DLD1 (cell line): ENCODE measurements around the gene IQGAP2.
"Not testable (repeated sequence)": the region's sequence is repeated elsewhere in the genome, so short reads cannot be mapped to it uniquely, and the experiment has no call there.

Experiments
- in situ Hi-C: cut with HindIII; loops from 2 replicates; pipeline ENCODE4 v1.10.0; 2017; ENCODE audit warnings: low sequenced_read_pairs

IQGAP2 gene

GRCh38 chr5:76641514-76642120, 238.5 kb downstream of the IQGAP2 start:
- in situ Hi-C loops = no loop called here

GRCh38 chr5:76642390-76643040, 239.4 kb downstream of the IQGAP2 start:
- in situ Hi-C loops = no loop called here

GRCh38 chr5:76643371-76643770, 240.3 kb downstream of the IQGAP2 start:
- in situ Hi-C loops = no loop called here

GRCh38 chr5:76649140-76649539, 246.1 kb downstream of the IQGAP2 start:
- in situ Hi-C loops = no loop called here

- in situ Hi-C loops = no loop called here
Measured at GRCh38 chr5:76652809-76653414, 249.8 kb downstream of the IQGAP2 start.

GRCh38 chr5:76657091-76657490, 254.0 kb downstream of the IQGAP2 start:
- in situ Hi-C loops = no loop called here

GRCh38 chr5:76657683-76658311, 254.7 kb downstream of the IQGAP2 start:
- in situ Hi-C loops = no loop called here

- in situ Hi-C loops = no loop called here
Measured at GRCh38 chr5:76660360-76660759, 257.3 kb downstream of the IQGAP2 start.

- in situ Hi-C loops = no loop called here
Measured at GRCh38 chr5:76662521-76662920, 259.4 kb downstream of the IQGAP2 start.

- in situ Hi-C loops = no loop called here
Measured at GRCh38 chr5:76663573-76663972, 260.5 kb downstream of the IQGAP2 start.

- in situ Hi-C loops = no loop called here
Measured at GRCh38 chr5:76664079-76664478, 261.0 kb downstream of the IQGAP2 start.

GRCh38 chr5:76667495-76667894, 264.4 kb downstream of the IQGAP2 start:
- in situ Hi-C loops = no loop called here

GRCh38 chr5:76669245-76669644, 266.2 kb downstream of the IQGAP2 start:
- in situ Hi-C loops = no loop called here

- in situ Hi-C loops = no loop called here
Measured at GRCh38 chr5:76670508-76670907, 267.4 kb downstream of the IQGAP2 start.

- in situ Hi-C loops = no loop called here
Measured at GRCh38 chr5:76672242-76672641, 269.2 kb downstream of the IQGAP2 start.

GRCh38 chr5:76673125-76673524, 270.0 kb downstream of the IQGAP2 start:
- in situ Hi-C loops = no loop called here

- in situ Hi-C loops = no loop called here
Measured at GRCh38 chr5:76674330-76675066, 271.4 kb downstream of the IQGAP2 start.

GRCh38 chr5:76675364-76675763, 272.3 kb downstream of the IQGAP2 start:
- in situ Hi-C loops = no loop called here

GRCh38 chr5:76677849-76678472, 274.9 kb downstream of the IQGAP2 start:
- in situ Hi-C loops = no loop called here

GRCh38 chr5:76679231-76679630, 276.1 kb downstream of the IQGAP2 start:
- in situ Hi-C loops = no loop called here

- in situ Hi-C loops = not testable (repeated sequence)
Measured at GRCh38 chr5:76680826-76681225, 277.7 kb downstream of the IQGAP2 start.
